H9 (cell line): ENCODE results near the gene ZNFX1. TPM values are rescaled to one million over a fixed set of nuclear protein-coding genes. Genes with fewer than 3 reads are reported as not detected.

Experiments
- DNase-seq: peaks from one replicate; pipeline ENCODE4 v3.0.0-alpha.2; 2017
- H2AFZ ChIP-seq: one replicate; pipeline ENCODE4 v1.6.1; 2013; ENCODE audit warnings: mild to moderate bottlenecking, low read length, control low read depth, moderate library complexity
- H2AK5ac ChIP-seq: 2 replicates; pipeline ENCODE4 v1.6.1; 2013; ENCODE audit warnings: low read length, control low read depth, mixed read lengths; ENCODE audit not compliant: insufficient read length
- H2BK120ac ChIP-seq: one replicate; pipeline ENCODE4 v1.6.1; 2013; ENCODE audit warnings: low read depth, mild to moderate bottlenecking, low read length, control low read depth, inconsistent platforms; ENCODE audit not compliant: poor library complexity, severe bottlenecking
- H2BK12ac ChIP-seq: 2 replicates; pipeline ENCODE4 v1.6.1; 2013; ENCODE audit warnings: low read length, control low read depth, mixed read lengths, low read depth; ENCODE audit not compliant: insufficient read length
- H2BK15ac ChIP-seq: 2 replicates; pipeline ENCODE4 v1.6.1; 2013; ENCODE audit warnings: low read depth, low read length, control low read depth
- H2BK20ac ChIP-seq: one replicate; pipeline ENCODE4 v1.6.1; 2013; ENCODE audit warnings: low read depth, mild to moderate bottlenecking, low read length, control low read depth, inconsistent platforms; ENCODE audit not compliant: poor library complexity, severe bottlenecking
- H2BK5ac ChIP-seq: 2 replicates; pipeline ENCODE4 v1.6.1; 2013; ENCODE audit warnings: low read length, control low read depth, mixed read lengths; ENCODE audit not compliant: insufficient read length
- H3K14ac ChIP-seq: 2 replicates; pipeline ENCODE4 v1.6.1; 2013; ENCODE audit warnings: low read length, control low read depth; ENCODE audit not compliant: insufficient read depth
- H3K18ac ChIP-seq: 2 replicates; pipeline ENCODE4 v1.6.1; 2013; ENCODE audit warnings: low read depth, mild to moderate bottlenecking, mixed read lengths, low read length, control low read depth; ENCODE audit not compliant: insufficient read length
- H3K23ac ChIP-seq: 2 replicates; pipeline ENCODE4 v1.6.1; 2013; ENCODE audit warnings: low read length, control low read depth, mixed read lengths, low read depth; ENCODE audit not compliant: insufficient read length
- H3K23me2 ChIP-seq: 2 replicates; pipeline ENCODE4 v1.6.1; 2013; ENCODE audit warnings: low read depth, mild to moderate bottlenecking, mixed read lengths, low read length, control low read depth; ENCODE audit not compliant: insufficient read length, poor library complexity, severe bottlenecking
- H3K27ac ChIP-seq: 2 replicates; pipeline ENCODE4 v1.5.1; 2013; ENCODE audit warnings: low read length, control low read depth, mixed read lengths, low read depth; ENCODE audit not compliant: insufficient read length
- H3K27me3 ChIP-seq: 2 replicates; pipeline ENCODE4 v1.6.1; 2013; ENCODE audit warnings: low read length, control low read depth, inconsistent platforms; ENCODE audit not compliant: insufficient read depth
- H3K4ac ChIP-seq: 2 replicates; pipeline ENCODE4 v1.6.1; 2013; ENCODE audit warnings: low read depth, mild to moderate bottlenecking, control low read depth, inconsistent platforms, low read length, moderate library complexity
- H3K4me1 ChIP-seq: 2 replicates; pipeline ENCODE4 v1.6.1; 2013; ENCODE audit warnings: low read length, control low read depth, inconsistent platforms; ENCODE audit not compliant: insufficient read depth
- H3K4me2 ChIP-seq: 2 replicates; pipeline ENCODE4 v1.6.1; 2013; ENCODE audit warnings: low read length, control low read depth, mixed read lengths; ENCODE audit not compliant: insufficient read length, insufficient read depth
- H3K56ac ChIP-seq: 2 replicates; pipeline ENCODE4 v1.6.1; 2013; ENCODE audit warnings: low read depth, mild to moderate bottlenecking, mixed read lengths, low read length, control low read depth; ENCODE audit not compliant: insufficient read length
- H3K79me1 ChIP-seq: 2 replicates; pipeline ENCODE4 v1.6.1; 2013; ENCODE audit warnings: low read depth, mild to moderate bottlenecking, moderate library complexity, low read length, control low read depth, inconsistent platforms; ENCODE audit not compliant: insufficient read depth, poor library complexity, severe bottlenecking
- H3K79me2 ChIP-seq: 2 replicates; pipeline ENCODE4 v1.6.1; 2013; ENCODE audit warnings: low read length, control low read depth, inconsistent platforms; ENCODE audit not compliant: insufficient read depth
- H3K9ac ChIP-seq: 2 replicates; pipeline ENCODE4 v1.6.1; 2013; ENCODE audit warnings: low read length, control low read depth, mixed read lengths; ENCODE audit not compliant: insufficient read length; ENCODE audit errors: extremely low read depth
- H3K9me3 ChIP-seq: one replicate; pipeline ENCODE4 v1.6.1; 2013; ENCODE audit warnings: low read depth, low read length, inconsistent platforms; ENCODE audit not compliant: control insufficient read depth
- H3T11ph ChIP-seq: one replicate; pipeline ENCODE4 v1.6.1; 2013; ENCODE audit warnings: mild to moderate bottlenecking, low read length, control low read depth, inconsistent platforms
- H4K20me1 ChIP-seq: one replicate; pipeline ENCODE4 v1.6.1; 2013; ENCODE audit not compliant: control insufficient read depth, insufficient read length, insufficient read depth
- H4K5ac ChIP-seq: 2 replicates; pipeline ENCODE4 v1.6.1; 2013; ENCODE audit warnings: low read depth, mild to moderate bottlenecking, mixed read lengths, low read length, control low read depth; ENCODE audit not compliant: insufficient read length
- H4K8ac ChIP-seq: replicated peaks from 2 replicates; pipeline ENCODE4 v1.6.1; 2013; ENCODE audit warnings: low read length, control low read depth, mixed read lengths, low read depth; ENCODE audit not compliant: insufficient read length
- H4K91ac ChIP-seq: 2 replicates; pipeline ENCODE4 v1.6.1; 2013; ENCODE audit warnings: low read depth, mild to moderate bottlenecking, moderate library complexity, mixed read lengths, low read length, control low read depth; ENCODE audit not compliant: insufficient read length
- H3K27ac Mint-ChIP-seq, 3 experiments: 2 replicates in 2 of 3; 3 replicates in 1 of 3; pipeline ENCODE4 v1.8.0; 2020 to 2021; ENCODE audit warnings: mixed read lengths in 3 of 3, mild to moderate bottlenecking in 1 of 3, moderate library complexity in 1 of 3
- H3K27me3 Mint-ChIP-seq: 2 replicates; pipeline ENCODE4 v1.8.0; 2021; ENCODE audit warnings: low read depth, mild to moderate bottlenecking, moderate library complexity, mixed read lengths
- H3K36me3 Mint-ChIP-seq, 3 experiments: 2 replicates in 2 of 3; 3 replicates in 1 of 3; pipeline ENCODE4 v1.8.0; 2020 to 2021; ENCODE audit warnings: low read depth in 3 of 3, mixed read lengths in 3 of 3; ENCODE audit not compliant: insufficient read depth in 1 of 3
- H3K4me1 Mint-ChIP-seq, 2 experiments: 2 replicates each; pipeline ENCODE4 v1.8.0; 2020; ENCODE audit warnings: mixed read lengths in 2 of 2
- H3K4me3 Mint-ChIP-seq, 2 experiments: 2 replicates in 1 of 2; 3 replicates in 1 of 2; pipeline ENCODE4 v1.8.0; 2020 to 2021; ENCODE audit warnings: mild to moderate bottlenecking in 2 of 2, mixed read lengths in 2 of 2, moderate library complexity in 1 of 2
- H3K9me3 Mint-ChIP-seq, 2 experiments: 2 replicates in 1 of 2; 3 replicates in 1 of 2; pipeline ENCODE4 v1.8.0; 2020; ENCODE audit warnings: mild to moderate bottlenecking in 2 of 2, mixed read lengths in 2 of 2, moderate library complexity in 1 of 2
- WGBS: extraction: QIAGEN DNeasy Blood & Tissue Kit; methylation state at CpG from one replicate; pipeline ENCODE4 v1.1.7; 2013; ENCODE audit warnings: missing lambda C conversion rate, low lambda C conversion rate, mixed read lengths; ENCODE audit not compliant: insufficient read length; ENCODE audit errors: extremely low coverage; 5-methylcytosine and 5-hydroxymethylcytosine counted together
- total RNA-seq: library from RNA; stranded (reverse); gene quantifications from 2 replicates; pipeline ENCODE4 v1.2.1, GENCODE V29; 2021
- TF ChIP-seq, protein P1 (sequence below): fragments of 200-600 bp; sonication (generic); conservative IDR thresholded peaks from 3 replicates; pipeline ENCODE4 v1.8.0; 2021; ENCODE audit warnings: antibody characterized with exemption, mild to moderate bottlenecking

Gene ZNFX1
- total RNA-seq, 1 experiment from 2014 or later, result 13.3 TPM

GRCh38 chr20:49290608-49291191, 12.8 kb upstream of the ZNFX1 start:
- Histone ChIP-seq H3K79me2 (peaks cover 4% of the 10 kb centered on the region; the same call in 1 of the 2 replicates), H3K9me3 (no peaks in the 10 kb centered on the region), H2BK15ac (no peak overlapping the region), H3K27me3 (no peaks in the 10 kb centered on the region), H2BK20ac (no peak overlapping the region), H3K56ac (no peak overlapping the region), H4K91ac (no peak overlapping the region), H3K4me2 (no peak overlapping the region), H3K18ac (no peak overlapping the region), H3K14ac (no peak overlapping the region), H2BK12ac (no peak overlapping the region), H3K79me1 (no peaks in the 10 kb centered on the region), H2AFZ (no peak overlapping the region), H2AK5ac (no peak overlapping the region), H4K5ac (no peak overlapping the region), H3K4ac (no peak overlapping the region), H3K27ac (peak overlapping the region; percentile 36), H3K4me1 (peaks cover 2% of the 10 kb centered on the region; the same call in 1 of the 2 replicates), H3K23ac (no peak overlapping the region), H3T11ph (no peak overlapping the region), H3K9ac (no peak overlapping the region), H4K8ac (no peak overlapping the region), H2BK120ac (no peak overlapping the region), H3K23me2 (no peaks in the 10 kb centered on the region), H4K20me1 (no peaks in the 10 kb centered on the region), H2BK5ac (no peak overlapping the region)
- Mint-ChIP-seq H3K27ac (peak overlapping the region; percentile 4 to 95 (median 44); a peak in 6 of 7 replicates), H3K4me3 (peak overlapping the region in 1 of 2 experiments; percentile 23; a peak in 1 of 5 replicates), H3K4me1 (peaks cover 45 to 57% of the 10 kb centered on the region in 2 experiments), H3K9me3 (peaks cover 0 to 7% of the 10 kb centered on the region in 2 experiments; a peak in 2 of 5 replicates), H3K36me3 (peaks cover 37 to 76% (median 58%) of the 10 kb centered on the region in 3 experiments), H3K27me3 (peaks cover 2% of the 10 kb centered on the region; the same call in 1 of the 2 replicates)
- WGBS, result no CpG with 5 or more reads among the region's 6 CpGs
- DNase-seq, result no peak
- TF ChIP-seq, protein P1, sequence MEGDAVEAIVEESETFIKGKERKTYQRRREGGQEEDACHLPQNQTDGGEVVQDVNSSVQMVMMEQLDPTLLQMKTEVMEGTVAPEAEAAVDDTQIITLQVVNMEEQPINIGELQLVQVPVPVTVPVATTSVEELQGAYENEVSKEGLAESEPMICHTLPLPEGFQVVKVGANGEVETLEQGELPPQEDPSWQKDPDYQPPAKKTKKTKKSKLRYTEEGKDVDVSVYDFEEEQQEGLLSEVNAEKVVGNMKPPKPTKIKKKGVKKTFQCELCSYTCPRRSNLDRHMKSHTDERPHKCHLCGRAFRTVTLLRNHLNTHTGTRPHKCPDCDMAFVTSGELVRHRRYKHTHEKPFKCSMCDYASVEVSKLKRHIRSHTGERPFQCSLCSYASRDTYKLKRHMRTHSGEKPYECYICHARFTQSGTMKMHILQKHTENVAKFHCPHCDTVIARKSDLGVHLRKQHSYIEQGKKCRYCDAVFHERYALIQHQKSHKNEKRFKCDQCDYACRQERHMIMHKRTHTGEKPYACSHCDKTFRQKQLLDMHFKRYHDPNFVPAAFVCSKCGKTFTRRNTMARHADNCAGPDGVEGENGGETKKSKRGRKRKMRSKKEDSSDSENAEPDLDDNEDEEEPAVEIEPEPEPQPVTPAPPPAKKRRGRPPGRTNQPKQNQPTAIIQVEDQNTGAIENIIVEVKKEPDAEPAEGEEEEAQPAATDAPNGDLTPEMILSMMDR, result no peak
